ENCODE data around the gene ENPP7.
"Not testable (repeated sequence)": the region's sequence is repeated elsewhere in the genome, so short reads cannot be mapped to it uniquely, and the experiment has no call there.

ENPP7 gene

DNA sequence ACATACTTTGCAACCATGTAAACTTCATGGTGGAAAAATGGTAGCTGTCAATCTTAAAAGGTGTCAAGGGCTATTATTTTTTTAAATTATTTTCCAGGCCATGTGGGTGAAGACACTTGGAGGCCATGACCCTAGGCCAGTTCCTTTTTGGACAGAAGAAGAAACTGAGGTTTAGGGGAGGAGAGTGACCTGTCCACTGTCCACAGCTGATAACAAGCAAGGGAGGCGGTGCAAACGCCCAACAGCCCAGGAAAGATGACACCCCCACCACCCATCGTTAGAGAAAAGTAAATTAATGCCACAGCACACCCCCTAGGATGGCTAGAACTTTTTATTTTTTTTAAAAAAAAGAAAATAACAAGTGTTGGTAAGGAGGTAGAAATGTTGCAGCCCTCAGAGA, 19.2 kb downstream of the ENPP7 start:
- no peak for ATAC-seq

DNA sequence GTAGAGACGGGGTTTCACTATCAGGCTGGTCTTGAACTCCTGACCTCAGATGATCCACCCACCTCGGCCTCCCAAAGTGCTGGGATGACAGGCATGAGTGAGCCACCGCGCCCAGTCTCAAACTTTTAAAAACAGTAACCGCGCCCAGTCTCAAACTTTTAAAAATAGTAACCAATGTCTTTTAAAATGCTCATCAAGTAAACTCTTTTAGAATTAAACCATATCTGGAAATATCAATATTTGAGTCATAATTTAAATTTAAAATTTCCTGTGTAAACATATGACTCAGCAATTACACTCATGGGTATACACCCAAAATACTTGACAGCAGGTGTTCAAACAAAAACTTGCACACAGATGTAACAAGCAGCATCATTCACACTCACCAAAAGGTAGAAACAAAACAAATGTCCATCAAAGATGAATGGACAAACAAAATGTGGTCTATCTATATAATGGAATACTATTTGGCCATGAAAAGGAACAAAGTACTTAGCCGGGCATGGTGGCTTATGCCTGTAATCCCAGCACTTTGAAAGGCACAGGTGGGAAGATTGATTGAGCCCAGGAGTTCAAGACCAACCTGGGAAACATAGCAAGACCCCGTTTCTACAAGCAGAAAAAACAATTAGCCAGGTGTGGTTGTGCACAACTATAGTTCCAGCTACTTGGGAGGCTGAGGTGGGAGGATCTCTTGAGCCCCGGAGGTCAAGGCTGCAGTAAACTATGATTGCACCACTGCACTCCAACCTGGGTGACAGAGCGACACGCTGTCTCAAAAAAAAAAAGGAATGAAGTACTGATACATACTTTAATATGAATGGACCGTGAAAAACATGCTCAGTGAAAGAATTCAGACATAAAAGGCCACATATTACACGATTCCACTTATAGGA, 20.2 kb downstream of the ENPP7 start:
- peak in 1 of 2 donors; percentile 18 for ATAC-seq

DNA sequence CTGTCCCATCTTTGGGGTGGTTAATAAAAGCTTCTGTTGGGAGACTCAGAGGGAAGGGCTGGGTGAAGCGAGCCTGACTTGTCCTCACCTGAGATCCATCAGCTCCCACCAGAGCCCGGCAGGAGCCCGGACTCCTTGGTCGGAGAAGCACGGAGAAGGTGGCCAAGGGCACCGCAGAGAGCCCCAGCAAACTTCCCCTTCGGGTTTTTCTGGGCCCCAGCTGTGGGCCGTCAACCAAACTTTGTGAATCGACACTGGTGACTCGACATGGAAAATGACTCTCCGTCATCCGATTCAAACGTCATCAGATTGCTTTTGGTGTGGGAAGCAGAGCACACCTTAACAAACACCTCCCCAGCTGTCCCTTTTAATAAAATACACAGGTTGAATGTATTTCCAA, 21.4 kb downstream of the ENPP7 start:
- peak; percentile 54 to 66 for ATAC-seq

- no peak for ATAC-seq
Measured at GRCh38 chr17:79754370-79754769, 23.6 kb downstream of the ENPP7 start.

GRCh38 chr17:79754903-79755302, 24.2 kb downstream of the ENPP7 start:
- ATAC-seq, result not testable (repeated sequence)

GRCh38 chr17:79755591-79755990, 24.8 kb downstream of the ENPP7 start:
- ATAC-seq, result no peak

DNA sequence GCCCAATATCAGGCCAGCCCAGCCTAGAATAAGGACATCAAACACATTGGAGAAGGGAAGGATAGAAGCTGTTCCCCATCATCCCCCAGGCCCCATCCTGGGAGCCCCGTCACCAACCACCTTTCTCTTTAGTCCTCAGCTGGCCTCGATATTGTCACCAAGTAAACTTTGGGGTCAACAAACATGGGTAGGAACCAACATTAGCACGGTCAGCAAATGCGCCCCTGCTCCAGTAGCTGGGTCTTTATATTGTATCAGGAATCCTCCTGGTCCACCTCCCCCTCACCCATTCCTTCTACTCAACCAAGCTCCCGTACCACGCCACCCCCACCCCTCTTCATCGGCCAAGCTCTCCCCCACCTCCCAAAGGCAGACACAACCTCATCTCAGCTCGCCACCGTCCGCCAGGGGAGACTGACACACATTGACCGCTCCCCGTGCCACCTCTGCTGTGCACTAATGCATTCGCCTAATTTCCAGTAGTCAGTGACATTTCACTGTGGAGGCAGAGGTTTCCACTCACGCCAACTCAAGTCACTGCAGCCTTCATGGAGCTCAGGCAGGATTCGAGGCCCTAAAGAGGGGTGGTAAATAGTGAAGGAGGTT, 26.5 kb downstream of the ENPP7 start:
- no peak for ATAC-seq

DNA sequence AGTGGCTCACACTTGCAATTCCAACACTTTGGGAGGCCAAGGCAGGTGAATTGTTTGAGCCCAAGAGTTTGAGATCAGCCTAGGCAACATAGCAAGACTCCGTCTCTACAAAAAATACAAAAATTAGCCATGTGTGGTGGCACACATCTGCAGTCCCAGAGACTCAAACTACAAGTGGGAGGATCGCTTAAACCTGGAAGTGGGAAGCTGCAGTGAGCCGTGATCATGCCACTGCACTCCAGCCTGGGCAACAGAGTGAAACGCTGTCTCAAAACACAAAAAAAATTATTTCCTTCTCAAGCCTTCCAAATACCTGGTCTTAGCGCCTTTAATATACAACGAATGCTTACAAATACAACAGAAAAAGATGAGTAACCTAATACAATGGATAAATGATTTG, 27.5 kb downstream of the ENPP7 start:
- no peak for ATAC-seq

GRCh38 chr17:79760197-79760906, 29.6 kb downstream of the ENPP7 start:
- no peak for ATAC-seq

DNA sequence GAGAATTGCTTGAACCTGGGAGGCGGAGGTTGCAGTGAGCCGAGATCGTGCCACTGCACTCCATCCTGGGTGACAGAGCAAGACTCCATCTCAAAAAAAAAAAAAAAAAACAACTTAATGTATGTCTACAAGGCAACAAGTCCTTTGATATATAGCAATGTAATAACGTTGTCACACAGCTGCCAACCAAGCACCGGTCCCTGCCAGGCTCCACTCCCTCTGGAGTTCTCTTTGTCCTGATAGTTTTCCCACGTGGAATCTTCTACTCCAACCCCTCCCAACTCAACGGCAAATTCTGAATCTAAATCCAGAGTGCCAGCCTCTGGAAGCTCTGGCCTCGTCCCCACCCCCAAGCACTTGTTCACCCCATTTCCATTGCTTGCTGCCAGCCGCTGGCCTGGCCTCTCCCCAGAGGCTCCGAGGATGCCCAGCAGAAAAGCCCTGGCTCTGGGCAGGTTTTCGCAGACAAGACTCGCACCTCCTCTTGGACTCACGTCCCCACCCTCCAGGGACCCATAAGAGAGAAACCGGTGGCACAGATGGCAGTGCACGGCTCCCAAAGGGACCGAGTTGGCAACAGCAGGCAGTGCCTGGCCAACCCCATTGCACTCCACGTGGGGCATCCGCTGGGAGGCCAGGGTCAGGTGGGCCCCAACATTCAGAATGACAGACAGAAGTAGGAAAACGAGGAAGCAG, 31.3 kb downstream of the ENPP7 start:
- ATAC-seq, result no peak

GRCh38 chr17:79765708-79766107, 35.0 kb downstream of the ENPP7 start:
- ATAC-seq, result no peak

- ATAC-seq, result no peak
Measured at GRCh38 chr17:79769570-79770506, 39.1 kb downstream of the ENPP7 start.

- no peak for ATAC-seq
Measured at GRCh38 chr17:79771276-79771675, 40.5 kb downstream of the ENPP7 start.

- ATAC-seq, result not testable (repeated sequence)
Measured at GRCh38 chr17:79772726-79773125, 42.0 kb downstream of the ENPP7 start.

DNA sequence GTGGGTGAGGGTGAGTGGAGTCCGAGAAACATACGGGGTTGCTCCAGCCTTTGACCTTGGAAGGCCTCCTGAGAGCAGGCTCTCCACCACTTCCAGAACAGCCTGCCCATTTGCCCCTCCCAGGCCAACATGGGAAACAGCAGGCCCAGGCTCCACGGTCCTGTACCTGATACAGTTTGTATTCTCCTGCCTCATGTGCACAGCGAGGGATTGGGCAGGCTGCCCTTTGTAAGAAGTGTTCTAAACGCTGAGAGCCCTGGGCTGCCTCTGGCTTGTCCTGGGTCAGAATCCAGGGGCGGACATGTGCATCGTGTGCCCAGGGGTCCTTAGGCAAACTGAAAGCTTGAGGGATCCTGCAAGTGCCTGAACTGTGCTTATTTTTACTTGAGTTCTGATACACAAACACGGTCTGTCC, 43.8 kb downstream of the ENPP7 start:
- no peak for ATAC-seq

DNA sequence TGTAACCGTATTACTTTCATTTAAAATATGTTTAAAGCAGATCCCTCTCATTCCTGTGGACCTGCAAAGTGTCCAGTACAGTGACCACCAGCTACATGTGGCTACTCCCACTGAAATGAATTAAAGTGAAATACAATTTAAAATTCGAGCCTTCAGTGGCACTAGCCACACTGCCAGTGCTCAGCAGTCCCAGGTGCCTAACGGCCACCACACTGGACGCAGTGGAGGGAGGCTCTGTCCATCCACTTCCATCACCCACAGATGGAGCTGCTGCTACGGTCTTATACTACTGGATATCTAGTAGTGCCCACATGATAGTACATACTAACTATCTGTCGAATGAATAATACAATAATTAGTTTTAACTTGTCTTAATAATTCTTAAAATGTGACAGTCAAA, 44.9 kb downstream of the ENPP7 start:
- no peak for ATAC-seq

- no peak for ATAC-seq
Measured at GRCh38 chr17:79776376-79777119, 45.8 kb downstream of the ENPP7 start.

GRCh38 chr17:79777120-79777893, 46.6 kb downstream of the ENPP7 start:
- peak in 1 of 2 donors; percentile 8 for ATAC-seq

- ATAC-seq, result peak; percentile 71
Measured at GRCh38 chr17:79777894-79778503, 47.3 kb downstream of the ENPP7 start, which contains the start of gene CBX2. Gene CBX2, plus strand, starts transcription at chr17:79778148. Its CDS starts 88 bp downstream, at chr17:79778236.
